GM23338 (cell line): ENCODE results near the gene SIL1. TPM values are rescaled to one million over a fixed set of nuclear protein-coding genes. Genes with fewer than 3 reads are reported as not detected.

Experiments used
- ATAC-seq: fragments of 200-7000 bp; cut with Tn5 transposase; 3 replicates; pipeline ENCODE4 v1.9.1; 2020
- DNase-seq: peaks from one replicate; pipeline ENCODE4 v3.0.0-alpha.2; 2015; ENCODE audit warnings: low spot score
- H2AFZ ChIP-seq: fragments of 200-600 bp; sonication (generic); 2 replicates; pipeline ENCODE4 v1.8.0; 2016; ENCODE audit warnings: antibody characterized with exemption, mild to moderate bottlenecking, moderate library complexity
- H3F3A ChIP-seq: fragments of 200-600 bp; sonication (generic); replicated peaks from 2 replicates; pipeline ENCODE4 v1.8.0; 2017; ENCODE audit warnings: antibody characterized with exemption, mixed run types, low read depth
- H3K27ac ChIP-seq: fragments of 200-600 bp; sonication (generic); 2 replicates; pipeline ENCODE4 v1.6.1; 2016; ENCODE audit warnings: low read depth
- H3K27me3 ChIP-seq: fragments of 200-600 bp; sonication (generic); 2 replicates; pipeline ENCODE4 v1.8.0; 2016; ENCODE audit warnings: mild to moderate bottlenecking, mixed run types, moderate library complexity; ENCODE audit not compliant: insufficient read depth
- H3K36me3 ChIP-seq: fragments of 200-600 bp; sonication (generic); 2 replicates; pipeline ENCODE4 v1.8.0; 2016; ENCODE audit warnings: mild to moderate bottlenecking; ENCODE audit not compliant: insufficient read depth
- H3K4me1 ChIP-seq: fragments of 200-600 bp; sonication (generic); 2 replicates; pipeline ENCODE4 v1.8.0; 2016; ENCODE audit warnings: mild to moderate bottlenecking, moderate library complexity; ENCODE audit not compliant: insufficient read depth
- H3K4me2 ChIP-seq: fragments of 200-600 bp; sonication (generic); 2 replicates; pipeline ENCODE4 v1.7.1; 2017; ENCODE audit warnings: mixed run types
- H3K4me3 ChIP-seq: fragments of 200-600 bp; sonication (generic); 2 replicates; pipeline ENCODE4 v1.6.1; 2016; ENCODE audit warnings: mixed run types
- H3K79me2 ChIP-seq: fragments of 200-600 bp; sonication (generic); replicated peaks from 2 replicates; pipeline ENCODE4 v1.8.0; 2017; ENCODE audit warnings: mild to moderate bottlenecking; ENCODE audit not compliant: insufficient read depth
- H3K9me2 ChIP-seq: fragments of 200-600 bp; sonication (generic); 2 replicates; pipeline ENCODE4 v1.8.0; 2017; ENCODE audit not compliant: insufficient read depth
- H4K20me1 ChIP-seq: fragments of 200-600 bp; sonication (generic); replicated peaks from 2 replicates; pipeline ENCODE4 v1.8.0; 2017; ENCODE audit warnings: mild to moderate bottlenecking; ENCODE audit not compliant: insufficient read depth
- H3K27ac Mint-ChIP-seq: 2 replicates; pipeline ENCODE4 v1.8.0; 2020; ENCODE audit warnings: inconsistent platforms, mild to moderate bottlenecking, moderate library complexity, mixed read lengths
- H3K27me3 Mint-ChIP-seq: 3 replicates; pipeline ENCODE4 v1.8.0; 2022; ENCODE audit warnings: low read depth, mild to moderate bottlenecking, moderate library complexity, mixed read lengths, inconsistent platforms; ENCODE audit not compliant: insufficient read depth, poor library complexity
- H3K36me3 Mint-ChIP-seq: 3 replicates; pipeline ENCODE4 v1.8.0; 2021; ENCODE audit warnings: low read depth, mild to moderate bottlenecking, inconsistent platforms, moderate library complexity, mixed read lengths
- H3K4me1 Mint-ChIP-seq: 3 replicates; pipeline ENCODE4 v1.8.0; 2020; ENCODE audit warnings: mild to moderate bottlenecking, inconsistent platforms, mixed read lengths
- H3K4me3 Mint-ChIP-seq: 3 replicates; pipeline ENCODE4 v1.8.0; 2021; ENCODE audit warnings: moderate library complexity, mild to moderate bottlenecking, inconsistent platforms, mixed read lengths
- H3K9me3 Mint-ChIP-seq: 3 replicates; pipeline ENCODE4 v1.8.0; 2020; ENCODE audit warnings: moderate library complexity, mild to moderate bottlenecking, inconsistent platforms, mixed read lengths
- CREB1 ChIP-seq: fragments of 250-450 bp; sonication (Bioruptor Pico); IDR thresholded peaks from 2 replicates; pipeline ENCODE4 v1.5.0; 2020; ENCODE audit warnings: low read depth, mild to moderate bottlenecking, moderate library complexity
- ETS1 ChIP-seq: IDR thresholded peaks from 2 replicates; pipeline ENCODE4 v1.6.1; 2016; ENCODE audit warnings: antibody characterized with exemption
- EZH2 ChIP-seq: fragments of 200-600 bp; sonication (generic); IDR thresholded peaks from one replicate; pipeline ENCODE4 v1.8.0; 2017; ENCODE audit warnings: antibody characterized with exemption, mild to moderate bottlenecking, low read depth; ENCODE audit not compliant: unreplicated experiment
- EZH2phosphoT487 ChIP-seq: fragments of 200-600 bp; sonication (generic); IDR thresholded peaks from one replicate; pipeline ENCODE4 v1.8.1; 2018; ENCODE audit warnings: antibody characterized with exemption; ENCODE audit not compliant: unreplicated experiment
- JUNB ChIP-seq: IDR thresholded peaks from one replicate; pipeline ENCODE4 v1.6.1; 2016; ENCODE audit warnings: antibody characterized with exemption; ENCODE audit not compliant: unreplicated experiment
- NANOG ChIP-seq: IDR thresholded peaks from 2 replicates; pipeline ENCODE4 v1.6.1; 2016; ENCODE audit warnings: antibody characterized with exemption, borderline replicate concordance
- POLR2AphosphoS5 ChIP-seq: IDR thresholded peaks from 2 replicates; pipeline ENCODE4 v1.6.1; 2016; ENCODE audit warnings: antibody characterized with exemption, low read depth
- REST ChIP-seq: IDR thresholded peaks from one replicate; pipeline ENCODE4 v1.6.1; 2018; ENCODE audit warnings: antibody characterized with exemption; ENCODE audit not compliant: unreplicated experiment
- STAT1 ChIP-seq: IDR thresholded peaks from one replicate; pipeline ENCODE4 v1.6.1; 2016; ENCODE audit warnings: antibody characterized with exemption; ENCODE audit not compliant: unreplicated experiment
- ZNF114 ChIP-seq: fragments of 250-450 bp; sonication (Bioruptor Pico); IDR thresholded peaks from 2 replicates; pipeline ENCODE4 v1.5.0; 2020; ENCODE audit warnings: mild to moderate bottlenecking, moderate library complexity
- ZNF331 ChIP-seq: fragments of 250-450 bp; sonication (Bioruptor Pico); IDR thresholded peaks from 2 replicates; pipeline ENCODE4 v1.5.0; 2020; ENCODE audit warnings: low read depth, mild to moderate bottlenecking, moderate library complexity
- ZNF462 ChIP-seq: fragments of 250-450 bp; sonication (Bioruptor Pico); IDR thresholded peaks from 2 replicates; pipeline ENCODE4 v1.5.0; 2020; ENCODE audit warnings: mild to moderate bottlenecking, moderate library complexity
- polyA plus RNA-seq: library from polyadenylated mRNA; unstranded; fragments of >200 nt; fragmentation: Nextera tagmentation; extraction: Ambion mirVana; gene quantifications from 2 replicates; pipeline ENCODE4 v1.2.1, GENCODE V29; 2016
- total RNA-seq: library from RNA; depleted of rRNA; stranded (reverse); fragments of >200 nt; shearing (Covaris generic); gene quantifications from 2 replicates; pipeline ENCODE4 v1.2.3, GENCODE V29; 2014
- TF ChIP-seq, protein P1 (sequence below), 2 experiments: fragments of 200-600 bp in 1 of 2; sonication (generic) in 1 of 2; conservative IDR thresholded peaks; 2 replicates each; pipeline versions ENCODE4 v1.5.1 to v1.6.1; 2016 to 2017; ENCODE audit warnings: antibody characterized with exemption in 2 of 2, low read depth in 2 of 2, mild to moderate bottlenecking in 2 of 2, moderate library complexity in 1 of 2

Gene SIL1
- total and polyA plus RNA-seq, 2 experiments from 2014 or later, result 5.5 to 5.9 TPM

GRCh38 chr5:139120521-139120920 lies 77.6 kb downstream of the SIL1 start:
- Mint-ChIP-seq H3K36me3 (no peaks in the 10 kb centered on the region), H3K4me3 (no peak overlapping the region), H3K9me3 (no peaks in the 10 kb centered on the region), H3K27me3 (no peaks in the 10 kb centered on the region), H3K4me1 (no peaks in the 10 kb centered on the region), H3K27ac (no peak overlapping the region)
- H3K36me3 ChIP-seq, result no peaks in the 10 kb centered on the region
- no peak overlapping the region for H3K4me3 ChIP-seq
- H3K27me3 ChIP-seq, result no peaks in the 10 kb centered on the region
- H4K20me1 ChIP-seq, result no peaks in the 10 kb centered on the region
- H3K27ac ChIP-seq, result no peak overlapping the region
- TF ChIP-seq EZH2phosphoT487 (no peak), ETS1 (no peak), ZNF114 (no peak), POLR2AphosphoS5 (no peak), JUNB (no peak), NANOG (no peak), REST (no peak), EZH2 (no peak), STAT1 (no peak), ZNF331 (no peak), CREB1 (CRISPR knock-in tag) (no peak), ZNF462 (CRISPR knock-in tag) (no peak)
- TF ChIP-seq, protein P1, sequence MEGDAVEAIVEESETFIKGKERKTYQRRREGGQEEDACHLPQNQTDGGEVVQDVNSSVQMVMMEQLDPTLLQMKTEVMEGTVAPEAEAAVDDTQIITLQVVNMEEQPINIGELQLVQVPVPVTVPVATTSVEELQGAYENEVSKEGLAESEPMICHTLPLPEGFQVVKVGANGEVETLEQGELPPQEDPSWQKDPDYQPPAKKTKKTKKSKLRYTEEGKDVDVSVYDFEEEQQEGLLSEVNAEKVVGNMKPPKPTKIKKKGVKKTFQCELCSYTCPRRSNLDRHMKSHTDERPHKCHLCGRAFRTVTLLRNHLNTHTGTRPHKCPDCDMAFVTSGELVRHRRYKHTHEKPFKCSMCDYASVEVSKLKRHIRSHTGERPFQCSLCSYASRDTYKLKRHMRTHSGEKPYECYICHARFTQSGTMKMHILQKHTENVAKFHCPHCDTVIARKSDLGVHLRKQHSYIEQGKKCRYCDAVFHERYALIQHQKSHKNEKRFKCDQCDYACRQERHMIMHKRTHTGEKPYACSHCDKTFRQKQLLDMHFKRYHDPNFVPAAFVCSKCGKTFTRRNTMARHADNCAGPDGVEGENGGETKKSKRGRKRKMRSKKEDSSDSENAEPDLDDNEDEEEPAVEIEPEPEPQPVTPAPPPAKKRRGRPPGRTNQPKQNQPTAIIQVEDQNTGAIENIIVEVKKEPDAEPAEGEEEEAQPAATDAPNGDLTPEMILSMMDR (conservative IDR thresholded peaks at IDR 0.05; ENCODE audit: low read depth in 2 of 2), result no peak
- no peaks in the 10 kb centered on the region for H3K79me2 ChIP-seq
- no peak overlapping the region for H3K4me2 ChIP-seq
- H3F3A ChIP-seq, result no peaks in the 10 kb centered on the region
- H2AFZ ChIP-seq, result no peak overlapping the region
- no peak for DNase-seq
- no peak; the same call in 2 of the 3 replicates for ATAC-seq
- H3K4me1 ChIP-seq, result no peaks in the 10 kb centered on the region
- no peaks in the 10 kb centered on the region for H3K9me2 ChIP-seq
